HUES48 (cell line): ENCODE results near the gene LYZL6.

ENCODE experiments used
- H3K27ac ChIP-seq: one replicate; pipeline ENCODE4 v1.7.0; 2013; ENCODE audit warnings: low read depth, low read length, inconsistent platforms
- H3K27me3 ChIP-seq: 2 replicates; pipeline ENCODE4 v1.6.1; 2013; ENCODE audit warnings: mild to moderate bottlenecking, low read length; ENCODE audit not compliant: control insufficient read depth, insufficient read depth
- H3K36me3 ChIP-seq: 2 replicates; pipeline ENCODE4 v1.6.1; 2013; ENCODE audit warnings: low read length; ENCODE audit not compliant: control insufficient read depth, insufficient read depth
- H3K4me1 ChIP-seq: 2 replicates; pipeline ENCODE4 v1.6.1; 2013; ENCODE audit warnings: mild to moderate bottlenecking, low read length; ENCODE audit not compliant: control insufficient read depth, insufficient read depth
- H3K4me3 ChIP-seq: 2 replicates; pipeline ENCODE4 v1.5.1; 2013; ENCODE audit warnings: mild to moderate bottlenecking, low read depth, low read length
- H3K9ac ChIP-seq: 2 replicates; pipeline ENCODE4 v1.6.1; 2013; ENCODE audit warnings: mild to moderate bottlenecking, low read depth, low read length, moderate library complexity
- H3K9me3 ChIP-seq: 2 replicates; pipeline ENCODE4 v1.6.1; 2013; ENCODE audit warnings: low read length; ENCODE audit not compliant: control insufficient read depth, insufficient read depth

LYZL6 gene

DNA sequence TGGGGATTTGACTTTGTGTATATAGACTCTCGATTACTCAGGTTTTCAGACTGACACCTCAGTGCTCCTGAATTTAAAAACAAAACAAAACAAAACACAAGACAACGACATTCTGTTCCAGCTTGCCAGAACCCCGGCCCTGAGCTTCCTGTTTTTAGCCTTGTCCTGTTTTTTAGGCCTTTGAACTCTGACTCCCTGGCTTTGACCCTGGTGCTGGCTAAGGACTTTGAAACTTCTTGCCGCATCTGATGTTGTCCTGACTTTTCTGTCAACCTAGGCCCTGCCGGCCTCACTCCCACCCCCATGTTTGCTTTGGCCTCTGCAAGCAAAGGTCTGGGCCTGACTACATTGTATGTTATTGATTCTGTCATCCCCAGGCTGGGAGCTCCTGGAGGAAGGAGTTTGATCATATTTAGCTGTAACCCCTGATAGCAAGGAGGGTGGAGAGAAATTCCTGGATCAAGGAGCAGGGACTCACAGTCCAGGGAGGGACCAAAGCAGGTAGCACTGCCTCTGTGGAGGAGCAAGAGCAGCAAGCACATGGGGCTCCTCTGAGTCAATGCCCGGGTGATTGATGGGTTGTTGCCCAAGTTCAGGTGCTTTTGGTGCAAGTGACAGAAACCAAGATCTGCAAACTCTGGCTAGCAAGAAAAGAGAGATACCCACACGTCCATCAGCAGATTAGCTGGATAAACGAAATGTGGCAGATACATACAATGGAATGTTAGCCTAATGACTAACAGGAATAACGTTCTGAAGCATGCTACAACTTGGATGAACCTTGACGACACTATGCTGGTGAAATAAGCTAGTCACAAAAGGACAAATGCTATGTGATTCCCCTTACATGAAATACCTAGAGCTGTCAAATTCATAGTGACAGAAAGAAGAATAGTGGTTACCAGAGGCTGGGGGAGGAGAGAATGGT is 30.1 kb upstream of the LYZL6 start:
- Histone ChIP-seq H3K9me3 (no peaks in the 10 kb centered on the region), H3K27me3 (no peaks in the 10 kb centered on the region), H3K9ac (no peak overlapping the region), H3K36me3 (no peaks in the 10 kb centered on the region), H3K27ac (peak overlapping the region; percentile 60), H3K4me1 (no peaks in the 10 kb centered on the region), H3K4me3 (no peak overlapping the region)

GRCh38 chr17:35972945-35973332 is 29.4 kb upstream of the LYZL6 start:
- Histone ChIP-seq H3K4me3 (no peak overlapping the region), H3K27ac (peak overlapping the region; percentile 60), H3K36me3 (no peaks in the 10 kb centered on the region), H3K27me3 (no peaks in the 10 kb centered on the region), H3K9ac (no peak overlapping the region), H3K9me3 (no peaks in the 10 kb centered on the region), H3K4me1 (no peaks in the 10 kb centered on the region)

GRCh38 chr17:35972535-35972934 is 29.0 kb upstream of the LYZL6 start:
- no peak overlapping the region for H3K4me3 ChIP-seq
- no peaks in the 10 kb centered on the region for H3K4me1 ChIP-seq
- no peak overlapping the region for H3K27ac ChIP-seq
- no peaks in the 10 kb centered on the region for H3K9me3 ChIP-seq
- no peak overlapping the region for H3K9ac ChIP-seq
- no peaks in the 10 kb centered on the region for H3K36me3 ChIP-seq
- H3K27me3 ChIP-seq = no peaks in the 10 kb centered on the region

DNA sequence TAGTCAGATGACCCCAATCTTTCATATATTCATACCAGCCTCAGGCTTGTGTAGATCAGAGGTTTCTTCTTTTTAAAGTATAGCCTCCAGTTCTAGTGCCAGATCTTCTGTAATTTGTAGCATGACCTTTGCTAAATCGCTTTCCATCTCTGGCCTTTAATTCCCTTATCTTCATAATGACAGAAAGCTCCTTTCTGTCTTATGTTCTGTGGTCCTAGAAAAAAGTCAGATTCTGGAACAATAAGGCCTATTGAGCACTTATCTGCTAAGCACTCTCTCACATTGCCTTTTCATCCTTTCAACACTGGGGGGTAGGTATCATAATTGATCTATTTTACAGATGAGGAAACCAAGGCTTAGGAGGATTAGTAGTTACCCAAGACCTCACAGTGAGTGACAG is 28.6 kb upstream of the LYZL6 start:
- Histone ChIP-seq H3K4me1 (no peaks in the 10 kb centered on the region), H3K9me3 (no peaks in the 10 kb centered on the region), H3K9ac (no peak overlapping the region), H3K27me3 (no peaks in the 10 kb centered on the region), H3K4me3 (no peak overlapping the region), H3K27ac (no peak overlapping the region), H3K36me3 (no peaks in the 10 kb centered on the region)

DNA sequence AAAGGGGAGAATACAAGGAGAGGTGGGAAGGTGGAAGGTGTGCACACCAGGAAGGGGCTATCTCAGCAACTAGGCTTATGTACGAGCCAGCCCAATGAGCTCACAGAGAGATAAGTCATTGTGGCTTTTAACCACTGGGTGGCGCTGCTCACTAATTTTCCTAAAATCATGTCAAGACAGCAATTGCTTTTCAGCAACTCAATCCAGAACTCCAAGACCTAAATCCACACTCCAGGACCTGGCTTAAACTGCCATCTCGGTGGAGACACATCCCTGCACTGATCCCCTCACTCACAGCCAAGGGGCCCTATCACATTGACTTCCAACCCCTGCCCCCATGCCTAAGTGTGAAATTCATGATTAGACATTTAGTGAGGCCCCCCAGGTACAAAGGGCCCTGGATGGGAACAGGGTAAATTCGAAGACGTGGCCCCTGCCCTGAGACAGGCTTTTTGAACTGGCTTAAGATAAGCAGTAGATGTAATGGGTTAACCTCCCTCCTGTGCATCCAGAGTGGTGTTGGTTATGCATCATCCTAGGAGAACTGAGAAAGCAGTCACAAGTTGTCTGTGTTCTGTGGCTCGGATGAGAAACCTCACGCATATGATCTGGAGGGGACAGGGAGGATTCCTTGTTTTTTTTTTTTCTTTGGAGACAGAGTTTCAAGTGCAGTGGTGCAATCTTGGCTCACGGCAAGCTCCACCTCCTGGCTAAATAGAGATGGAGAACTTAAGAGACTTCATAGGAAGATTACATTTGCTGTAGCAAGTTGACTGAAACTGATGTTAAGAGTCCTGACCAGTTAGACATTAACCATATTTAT is 26.3 kb upstream of the LYZL6 start:
- Histone ChIP-seq H3K27ac (no peak overlapping the region), H3K9me3 (no peaks in the 10 kb centered on the region), H3K4me3 (no peak overlapping the region), H3K4me1 (no peaks in the 10 kb centered on the region), H3K9ac (no peak overlapping the region), H3K36me3 (no peaks in the 10 kb centered on the region), H3K27me3 (no peaks in the 10 kb centered on the region)

- H3K4me1 ChIP-seq = no peaks in the 10 kb centered on the region
- no peaks in the 10 kb centered on the region for H3K36me3 ChIP-seq
- no peaks in the 10 kb centered on the region for H3K27me3 ChIP-seq
- no peak overlapping the region for H3K4me3 ChIP-seq
- H3K9ac ChIP-seq = no peak overlapping the region
- no peaks in the 10 kb centered on the region for H3K9me3 ChIP-seq
- H3K27ac ChIP-seq = no peak overlapping the region
These were observed 25.1 kb upstream of the LYZL6 start for GRCh38 chr17:35968520-35969054.

- Histone ChIP-seq H3K36me3 (no peaks in the 10 kb centered on the region), H3K27me3 (no peaks in the 10 kb centered on the region), H3K9ac (no peak overlapping the region), H3K4me3 (no peak overlapping the region), H3K4me1 (no peaks in the 10 kb centered on the region), H3K9me3 (no peaks in the 10 kb centered on the region), H3K27ac (no peak overlapping the region)
These were observed 21.8 kb upstream of the LYZL6 start for GRCh38 chr17:35965272-35965671.

GRCh38 chr17:35963663-35964062 is 20.1 kb upstream of the LYZL6 start:
- Histone ChIP-seq H3K36me3 (no peaks in the 10 kb centered on the region), H3K9ac (no peak overlapping the region), H3K4me1 (no peaks in the 10 kb centered on the region), H3K27ac (no peak overlapping the region), H3K27me3 (no peaks in the 10 kb centered on the region), H3K4me3 (no peak overlapping the region), H3K9me3 (no peaks in the 10 kb centered on the region)

DNA sequence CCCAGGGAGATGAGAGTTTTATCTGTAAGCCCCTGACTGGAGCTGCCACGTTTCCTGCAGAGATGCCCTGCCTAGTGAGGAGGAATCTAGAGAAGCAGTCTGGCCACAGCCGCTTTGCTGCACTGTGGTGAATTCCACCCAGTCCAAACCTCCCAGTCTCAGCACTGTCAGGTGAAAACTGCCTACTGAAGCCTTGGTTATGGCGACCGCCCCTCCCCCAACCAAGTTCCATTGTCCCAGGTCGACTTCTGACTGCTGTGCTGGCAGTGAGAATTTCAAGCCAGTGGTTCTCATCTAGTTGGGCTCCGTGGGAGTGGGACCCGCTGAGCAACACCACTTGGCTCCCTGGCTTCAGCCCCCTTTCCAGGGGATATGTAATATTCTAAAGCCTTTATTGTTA is 10.2 kb upstream of the LYZL6 start:
- no peak overlapping the region for H3K27ac ChIP-seq
- H3K36me3 ChIP-seq = no peaks in the 10 kb centered on the region
- H3K27me3 ChIP-seq = no peaks in the 10 kb centered on the region
- no peak overlapping the region for H3K9ac ChIP-seq
- no peaks in the 10 kb centered on the region for H3K9me3 ChIP-seq
- no peak overlapping the region for H3K4me3 ChIP-seq
- H3K4me1 ChIP-seq = peaks cover 8% of the 10 kb centered on the region; the same call in 1 of the 2 replicates

DNA sequence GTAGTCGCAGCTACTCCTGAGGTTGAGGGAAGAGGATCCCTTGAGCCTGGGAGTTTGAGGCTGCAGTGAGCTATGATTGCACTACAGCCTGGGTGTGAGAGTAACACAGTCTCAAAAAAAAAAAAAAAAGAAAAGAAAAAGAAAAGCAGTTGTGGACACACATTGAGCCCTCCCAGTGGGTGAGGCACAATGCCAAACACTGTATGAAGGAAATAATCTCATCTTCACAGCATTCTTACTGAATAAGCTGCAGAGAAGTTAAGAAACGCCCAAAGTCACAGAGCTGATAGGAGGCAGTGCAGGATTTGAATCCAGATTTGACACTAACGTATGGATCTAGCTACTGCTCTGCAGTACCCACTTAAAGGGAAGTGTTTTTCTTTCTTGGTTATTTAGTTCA is 5.9 kb upstream of the LYZL6 start:
- peaks cover 8% of the 10 kb centered on the region; the same call in 1 of the 2 replicates for H3K4me1 ChIP-seq
- H3K9ac ChIP-seq = no peak overlapping the region
- H3K36me3 ChIP-seq = no peaks in the 10 kb centered on the region
- no peaks in the 10 kb centered on the region for H3K27me3 ChIP-seq
- H3K27ac ChIP-seq = no peak overlapping the region
- H3K4me3 ChIP-seq = no peak overlapping the region
- H3K9me3 ChIP-seq = no peaks in the 10 kb centered on the region

GRCh38 chr17:35948092-35948491 is 4.6 kb upstream of the LYZL6 start:
- H3K27me3 ChIP-seq = no peaks in the 10 kb centered on the region
- H3K36me3 ChIP-seq = no peaks in the 10 kb centered on the region
- H3K4me3 ChIP-seq = no peak overlapping the region
- no peak overlapping the region for H3K9ac ChIP-seq
- no peak overlapping the region for H3K27ac ChIP-seq
- H3K9me3 ChIP-seq = no peaks in the 10 kb centered on the region
- no peaks in the 10 kb centered on the region for H3K4me1 ChIP-seq
